Measurements from ENCODE around the gene PSTPIP1. TPM values are rescaled to one million over a fixed set of nuclear protein-coding genes. Genes with fewer than 3 reads are reported as not detected.

Gene PSTPIP1
- total and polyA plus RNA-seq, 9 of the 15 experiments (the other 6 are each of a cell fraction or from before 2014, with no cell fraction given): not detected

GRCh38 chr15:76979331-76979925, 15.5 kb upstream of the PSTPIP1 start (continued):
- TF ChIP-seq, protein P1, sequence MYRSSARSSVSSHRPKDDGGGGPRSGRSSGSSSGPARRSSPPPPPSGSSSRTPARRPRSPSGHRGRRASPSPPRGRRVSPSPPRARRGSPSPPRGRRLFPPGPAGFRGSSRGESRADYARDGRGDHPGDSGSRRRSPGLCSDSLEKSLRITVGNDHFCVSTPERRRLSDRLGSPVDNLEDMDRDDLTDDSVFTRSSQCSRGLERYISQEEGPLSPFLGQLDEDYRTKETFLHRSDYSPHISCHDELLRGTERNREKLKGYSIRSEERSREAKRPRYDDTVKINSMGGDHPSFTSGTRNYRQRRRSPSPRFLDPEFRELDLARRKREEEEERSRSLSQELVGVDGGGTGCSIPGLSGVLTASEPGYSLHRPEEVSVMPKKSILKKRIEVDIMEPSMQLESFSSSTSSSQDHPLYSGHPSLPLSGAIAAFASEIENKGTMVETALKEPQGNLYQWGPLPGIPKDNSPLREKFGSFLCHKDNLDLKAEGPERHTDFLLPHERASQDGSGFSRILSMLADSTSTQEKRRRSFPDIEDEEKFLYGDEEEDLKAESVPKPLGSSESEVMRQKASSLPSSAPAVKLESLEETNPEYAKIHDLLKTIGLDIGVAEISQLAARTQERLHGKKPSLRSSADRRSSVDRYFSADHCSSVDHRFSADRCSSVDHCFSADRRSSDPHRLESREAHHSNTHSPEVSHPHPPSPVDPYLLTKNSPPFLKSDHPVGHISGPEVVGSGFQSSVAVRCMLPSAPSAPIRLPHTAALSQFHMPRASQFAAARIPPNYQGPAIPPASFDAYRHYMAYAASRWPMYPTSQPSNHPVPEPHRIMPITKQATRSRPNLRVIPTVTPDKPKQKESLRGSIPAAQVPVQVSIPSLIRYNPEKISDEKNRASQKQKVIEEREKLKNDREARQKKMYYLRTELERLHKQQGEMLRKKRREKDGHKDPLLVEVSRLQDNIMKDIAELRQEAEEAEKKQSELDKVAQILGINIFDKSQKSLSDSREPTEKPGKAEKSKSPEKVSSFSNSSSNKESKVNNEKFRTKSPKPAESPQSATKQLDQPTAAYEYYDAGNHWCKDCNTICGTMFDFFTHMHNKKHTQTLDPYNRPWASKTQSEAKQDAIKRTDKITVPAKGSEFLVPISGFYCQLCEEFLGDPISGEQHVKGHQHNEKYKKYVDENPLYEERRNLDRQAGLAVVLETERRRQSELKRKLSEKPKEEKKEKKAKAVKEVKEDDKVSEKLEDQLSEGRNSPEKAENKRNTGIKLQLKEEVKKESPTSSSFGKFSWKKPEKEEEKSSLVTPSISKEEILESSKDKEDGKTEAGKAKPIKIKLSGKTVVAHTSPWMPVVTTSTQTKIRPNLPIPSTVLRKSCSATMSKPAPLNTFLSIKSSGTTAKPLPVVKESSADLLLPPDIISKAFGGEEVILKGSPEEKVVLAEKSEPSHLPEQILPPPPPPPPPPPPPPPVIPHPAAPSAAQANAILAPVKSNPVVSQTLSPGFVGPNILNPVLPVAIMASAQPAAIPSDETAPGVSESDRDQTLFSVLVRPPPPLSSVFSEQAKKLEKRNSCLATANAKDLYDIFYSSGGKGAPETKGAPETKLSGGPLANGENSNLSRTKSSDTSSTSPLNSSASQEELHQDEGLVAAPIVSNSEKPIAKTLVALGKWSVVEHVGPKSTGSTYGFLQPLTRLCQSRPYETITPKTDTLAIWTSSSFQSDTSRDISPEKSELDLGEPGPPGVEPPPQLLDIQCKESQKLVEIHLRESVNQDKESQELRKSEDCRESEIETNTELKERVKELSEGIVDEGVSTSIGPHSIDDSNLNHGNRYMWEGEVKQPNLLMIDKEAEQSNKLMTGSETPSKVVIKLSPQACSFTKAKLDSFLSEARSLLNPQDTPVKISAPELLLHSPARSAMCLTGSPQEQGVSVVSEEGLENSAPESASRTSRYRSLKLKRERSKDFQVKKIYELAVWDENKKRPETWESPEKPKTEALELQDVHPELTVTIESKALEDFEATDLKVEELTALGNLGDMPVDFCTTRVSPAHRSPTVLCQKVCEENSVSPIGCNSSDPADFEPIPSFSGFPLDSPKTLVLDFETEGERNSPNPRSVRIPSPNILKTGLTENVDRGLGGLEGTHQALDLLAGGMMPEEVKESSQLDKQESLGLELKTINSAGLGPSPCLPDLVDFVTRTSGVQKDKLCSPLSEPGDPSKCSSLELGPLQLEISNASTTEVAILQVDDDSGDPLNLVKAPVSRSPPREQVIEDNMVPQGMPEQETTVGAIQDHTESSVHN (IDR thresholded peaks at IDR 0.05; ENCODE audit: borderline replicate concordance in 1 of 2, low read depth in 1 of 2): no peak
- TF ChIP-seq, protein P2, sequence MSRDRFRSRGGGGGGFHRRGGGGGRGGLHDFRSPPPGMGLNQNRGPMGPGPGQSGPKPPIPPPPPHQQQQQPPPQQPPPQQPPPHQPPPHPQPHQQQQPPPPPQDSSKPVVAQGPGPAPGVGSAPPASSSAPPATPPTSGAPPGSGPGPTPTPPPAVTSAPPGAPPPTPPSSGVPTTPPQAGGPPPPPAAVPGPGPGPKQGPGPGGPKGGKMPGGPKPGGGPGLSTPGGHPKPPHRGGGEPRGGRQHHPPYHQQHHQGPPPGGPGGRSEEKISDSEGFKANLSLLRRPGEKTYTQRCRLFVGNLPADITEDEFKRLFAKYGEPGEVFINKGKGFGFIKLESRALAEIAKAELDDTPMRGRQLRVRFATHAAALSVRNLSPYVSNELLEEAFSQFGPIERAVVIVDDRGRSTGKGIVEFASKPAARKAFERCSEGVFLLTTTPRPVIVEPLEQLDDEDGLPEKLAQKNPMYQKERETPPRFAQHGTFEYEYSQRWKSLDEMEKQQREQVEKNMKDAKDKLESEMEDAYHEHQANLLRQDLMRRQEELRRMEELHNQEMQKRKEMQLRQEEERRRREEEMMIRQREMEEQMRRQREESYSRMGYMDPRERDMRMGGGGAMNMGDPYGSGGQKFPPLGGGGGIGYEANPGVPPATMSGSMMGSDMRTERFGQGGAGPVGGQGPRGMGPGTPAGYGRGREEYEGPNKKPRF (IDR thresholded peaks at IDR 0.05; ENCODE audit: low read depth, low read length): no peak
- no peak for TF ChIP-seq CBFB (CRISPR knock-in tag; IDR thresholded peaks at IDR 0.05)
- no peak for TF ChIP-seq WHSC1 (IDR thresholded peaks at IDR 0.05; ENCODE audit: low read length)
- no peak for TF ChIP-seq ATF1 (CRISPR knock-in tag; IDR thresholded peaks at IDR 0.05)
- TF ChIP-seq ATF1 (tag; IDR thresholded peaks at IDR 0.05): no peak
- TF ChIP-seq E2F6 (IDR thresholded peaks at IDR 0.05; ENCODE audit: borderline replicate concordance in 1 of 2, extremely low read depth in 1 of 2, insufficient read depth in 1 of 2, insufficient read length in 1 of 2, low read depth in 1 of 2, low read length in 1 of 2, poor library complexity in 1 of 2, severe bottlenecking in 1 of 2): no peak
- TF ChIP-seq ZNF511 (CRISPR knock-in tag; IDR thresholded peaks at IDR 0.05): no peak
- TF ChIP-seq, protein P3, sequence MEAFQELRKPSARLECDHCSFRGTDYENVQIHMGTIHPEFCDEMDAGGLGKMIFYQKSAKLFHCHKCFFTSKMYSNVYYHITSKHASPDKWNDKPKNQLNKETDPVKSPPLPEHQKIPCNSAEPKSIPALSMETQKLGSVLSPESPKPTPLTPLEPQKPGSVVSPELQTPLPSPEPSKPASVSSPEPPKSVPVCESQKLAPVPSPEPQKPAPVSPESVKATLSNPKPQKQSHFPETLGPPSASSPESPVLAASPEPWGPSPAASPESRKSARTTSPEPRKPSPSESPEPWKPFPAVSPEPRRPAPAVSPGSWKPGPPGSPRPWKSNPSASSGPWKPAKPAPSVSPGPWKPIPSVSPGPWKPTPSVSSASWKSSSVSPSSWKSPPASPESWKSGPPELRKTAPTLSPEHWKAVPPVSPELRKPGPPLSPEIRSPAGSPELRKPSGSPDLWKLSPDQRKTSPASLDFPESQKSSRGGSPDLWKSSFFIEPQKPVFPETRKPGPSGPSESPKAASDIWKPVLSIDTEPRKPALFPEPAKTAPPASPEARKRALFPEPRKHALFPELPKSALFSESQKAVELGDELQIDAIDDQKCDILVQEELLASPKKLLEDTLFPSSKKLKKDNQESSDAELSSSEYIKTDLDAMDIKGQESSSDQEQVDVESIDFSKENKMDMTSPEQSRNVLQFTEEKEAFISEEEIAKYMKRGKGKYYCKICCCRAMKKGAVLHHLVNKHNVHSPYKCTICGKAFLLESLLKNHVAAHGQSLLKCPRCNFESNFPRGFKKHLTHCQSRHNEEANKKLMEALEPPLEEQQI (IDR thresholded peaks at IDR 0.05): no peak

Measured in K562 (cell line).